Measurements from ENCODE around the gene POLN. TPM values are rescaled to one million over a fixed set of nuclear protein-coding genes. Genes with fewer than 3 reads are reported as not detected.

POLN gene
- total RNA-seq, 4 donors from 2014 or later: 3.3 to 9.6 (median 5.5) TPM

DNA sequence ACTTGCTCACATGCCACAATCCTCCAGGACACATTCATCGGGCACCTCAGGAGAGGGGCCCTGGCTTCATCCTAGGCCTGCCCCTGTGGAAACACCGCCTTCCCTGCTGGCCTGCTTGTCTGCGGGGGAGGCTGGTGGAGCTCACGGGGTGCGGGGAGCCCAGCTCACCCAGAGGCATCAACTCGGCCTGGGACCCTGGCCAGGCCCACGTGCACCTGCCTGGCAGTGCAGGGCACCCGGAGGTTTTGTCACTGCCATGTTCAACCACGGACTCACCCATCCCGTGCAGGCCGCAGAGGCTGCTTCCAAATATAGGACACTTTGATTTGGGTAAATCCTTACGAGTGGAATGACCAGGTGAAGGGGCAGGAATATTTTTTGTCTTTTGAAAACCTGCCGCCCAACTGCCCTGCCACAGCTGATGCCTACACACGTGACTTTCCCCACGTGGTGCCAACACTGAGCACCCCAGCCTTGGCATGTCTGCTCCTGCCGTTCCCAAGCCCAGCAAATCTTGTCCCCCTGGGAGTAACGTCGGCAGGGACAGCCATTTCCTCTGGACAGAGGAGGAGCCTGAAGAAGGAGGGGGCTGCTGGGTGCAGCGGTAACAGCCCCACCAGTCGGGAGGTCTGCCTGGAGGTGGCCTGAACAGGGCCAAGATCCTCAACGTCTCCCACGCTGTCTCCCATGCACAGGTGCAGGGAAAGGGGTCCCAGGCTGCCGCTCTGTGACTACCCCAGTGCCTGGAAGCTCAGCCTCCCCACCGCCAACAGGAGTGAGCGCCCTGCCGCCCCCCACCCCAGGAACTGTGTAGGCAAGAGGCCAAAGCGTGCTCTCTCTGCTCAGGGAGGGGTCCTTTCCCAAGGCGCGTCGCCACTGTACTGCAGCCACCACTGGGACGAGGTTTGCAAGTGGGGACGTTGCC lies 11.5 kb upstream of the POLN start:
- H3K27me3 ChIP-seq: no peaks in the 10 kb centered on the region
- H3K4me1 ChIP-seq: peaks cover 0 to 54% (median 37%) of the 10 kb centered on the region in 4 donors
- WGBS, 2 donors: 70 to 76% methylated on average over 25 to 27 of the region's 32 CpGs
- TF ChIP-seq EP300 (IDR thresholded peaks at IDR 0.05): no peak
- no peak for TF ChIP-seq POLR2A (IDR thresholded peaks at IDR 0.05)
- TF ChIP-seq, protein P1, sequence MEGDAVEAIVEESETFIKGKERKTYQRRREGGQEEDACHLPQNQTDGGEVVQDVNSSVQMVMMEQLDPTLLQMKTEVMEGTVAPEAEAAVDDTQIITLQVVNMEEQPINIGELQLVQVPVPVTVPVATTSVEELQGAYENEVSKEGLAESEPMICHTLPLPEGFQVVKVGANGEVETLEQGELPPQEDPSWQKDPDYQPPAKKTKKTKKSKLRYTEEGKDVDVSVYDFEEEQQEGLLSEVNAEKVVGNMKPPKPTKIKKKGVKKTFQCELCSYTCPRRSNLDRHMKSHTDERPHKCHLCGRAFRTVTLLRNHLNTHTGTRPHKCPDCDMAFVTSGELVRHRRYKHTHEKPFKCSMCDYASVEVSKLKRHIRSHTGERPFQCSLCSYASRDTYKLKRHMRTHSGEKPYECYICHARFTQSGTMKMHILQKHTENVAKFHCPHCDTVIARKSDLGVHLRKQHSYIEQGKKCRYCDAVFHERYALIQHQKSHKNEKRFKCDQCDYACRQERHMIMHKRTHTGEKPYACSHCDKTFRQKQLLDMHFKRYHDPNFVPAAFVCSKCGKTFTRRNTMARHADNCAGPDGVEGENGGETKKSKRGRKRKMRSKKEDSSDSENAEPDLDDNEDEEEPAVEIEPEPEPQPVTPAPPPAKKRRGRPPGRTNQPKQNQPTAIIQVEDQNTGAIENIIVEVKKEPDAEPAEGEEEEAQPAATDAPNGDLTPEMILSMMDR (IDR thresholded peaks at IDR 0.05): no peak
- peak; percentile 3 to 10 for DNase-seq (ENCODE audit: low spot score in 2 of 2)
- H3K27ac ChIP-seq: peak overlapping the region in 1 of 4 donors; percentile 50
- no peaks in the 10 kb centered on the region for H3K9me3 ChIP-seq
- no peak overlapping the region for H3K4me3 ChIP-seq
- peaks cover 4 to 76% (median 16%) of the 10 kb centered on the region in 3 donors for H3K36me3 ChIP-seq

GRCh38 chr4:2252530-2253091 lies 10.7 kb upstream of the POLN start:
- Histone ChIP-seq H3K4me3 (no peak overlapping the region), H3K27me3 (no peaks in the 10 kb centered on the region), H3K4me1 (peaks cover 0 to 46% (median 29%) of the 10 kb centered on the region in 4 donors), H3K9me3 (no peaks in the 10 kb centered on the region), H3K36me3 (peaks cover 4 to 78% (median 16%) of the 10 kb centered on the region in 3 donors), H3K27ac (peak overlapping the region in 2 of 4 donors; percentile 50 to 52)
- DNase-seq (ENCODE audit: low spot score in 2 of 2): no peak
- 77 to 82% methylated on average over 11 to 12 of the region's 12 CpGs for WGBS, 2 donors
- no peak for TF ChIP-seq POLR2A (IDR thresholded peaks at IDR 0.05)
- TF ChIP-seq EP300 (IDR thresholded peaks at IDR 0.05): no peak
- TF ChIP-seq, protein P1 (IDR thresholded peaks at IDR 0.05): no peak

GRCh38 chr4:2251795-2252529 lies 10.0 kb upstream of the POLN start:
- no peaks in the 10 kb centered on the region for H3K9me3 ChIP-seq
- peak overlapping the region in 2 of 4 donors; percentile 50 to 52 for H3K27ac ChIP-seq
- 91 to 95% methylated on average over 15 to 16 of the region's 16 CpGs for WGBS, 2 donors
- H3K36me3 ChIP-seq: peaks cover 4 to 84% (median 16%) of the 10 kb centered on the region in 3 donors
- peaks cover 0 to 39% (median 23%) of the 10 kb centered on the region in 4 donors for H3K4me1 ChIP-seq
- no peak overlapping the region for H3K4me3 ChIP-seq
- DNase-seq (ENCODE audit: low spot score in 2 of 2): peak in 1 of 2 donors; percentile 2
- TF ChIP-seq, protein P1 (IDR thresholded peaks at IDR 0.05): no peak
- no peak for TF ChIP-seq EP300 (IDR thresholded peaks at IDR 0.05)
- TF ChIP-seq POLR2A (IDR thresholded peaks at IDR 0.05): no peak
- no peaks in the 10 kb centered on the region for H3K27me3 ChIP-seq

- WGBS, 2 donors: 89% methylated on average over 10 to 21 of the region's 25 CpGs
- H3K27ac ChIP-seq: no peak overlapping the region
- peaks cover 4 to 87% (median 16%) of the 10 kb centered on the region in 3 donors for H3K36me3 ChIP-seq
- peak in 1 of 2 donors; percentile 8 for DNase-seq (ENCODE audit: low spot score in 2 of 2)
- no peak overlapping the region for H3K4me3 ChIP-seq
- peaks cover 0 to 39% (median 17%) of the 10 kb centered on the region in 4 donors for H3K4me1 ChIP-seq
- H3K9me3 ChIP-seq: no peaks in the 10 kb centered on the region
- TF ChIP-seq, protein P1 (IDR thresholded peaks at IDR 0.05): no peak
- TF ChIP-seq EP300 (IDR thresholded peaks at IDR 0.05) (no peak), POLR2A (IDR thresholded peaks at IDR 0.05) (no peak)
- no peaks in the 10 kb centered on the region for H3K27me3 ChIP-seq
Measured at GRCh38 chr4:2251073-2251794, 9.3 kb upstream of the POLN start.

All from tibial nerve (tissue), 4 donors.